ENCODE results near the gene OR10G6.
"Not testable (repeated sequence)": the region's sequence is repeated elsewhere in the genome, so short reads cannot be mapped to it uniquely, and the experiment has no call there.

OR10G6 gene

GRCh38 chr11:124039557-124039956, 44.6 kb upstream of the OR10G6 start:
- no peak overlapping the region for H3K4me3 ChIP-seq (ENCODE audit: low read length, poor library complexity, severe bottlenecking)
- no peak overlapping the region for H3K4me2 ChIP-seq (ENCODE audit: low read depth, low read length, poor library complexity, severe bottlenecking)
- no peaks in the 10 kb centered on the region for H3K27me3 ChIP-seq (ENCODE audit: insufficient read depth, low read length, poor library complexity, severe bottlenecking)
- no peaks in the 10 kb centered on the region for H3K79me2 ChIP-seq (ENCODE audit: insufficient read depth, low read length)
- no peak overlapping the region for H2AFZ ChIP-seq (ENCODE audit: low read length)
- no peaks in the 10 kb centered on the region for H3K9me3 ChIP-seq (ENCODE audit: insufficient read depth, low read depth, low read length)
- H3K9ac ChIP-seq (ENCODE audit: low read depth, low read length, poor library complexity, severe bottlenecking): no peak overlapping the region
- no peaks in the 10 kb centered on the region for H3K9me2 ChIP-seq (replicated peaks; ENCODE audit: low read depth, low read length)
- H3F3A ChIP-seq (ENCODE audit: low read depth): no peaks in the 10 kb centered on the region
- H3K4me1 ChIP-seq (ENCODE audit: insufficient read depth, low read length, poor library complexity, severe bottlenecking): no peaks in the 10 kb centered on the region
- no peaks in the 10 kb centered on the region for H3K36me3 ChIP-seq (ENCODE audit: insufficient read depth, low read length)
- no peaks in the 10 kb centered on the region for H4K20me1 ChIP-seq (ENCODE audit: insufficient read depth, low read length, poor library complexity, severe bottlenecking)
- TF ChIP-seq EZH2phosphoT487 (IDR thresholded peaks at IDR 0.05; ENCODE audit: borderline replicate concordance): no peak
- TF ChIP-seq, protein P1, sequence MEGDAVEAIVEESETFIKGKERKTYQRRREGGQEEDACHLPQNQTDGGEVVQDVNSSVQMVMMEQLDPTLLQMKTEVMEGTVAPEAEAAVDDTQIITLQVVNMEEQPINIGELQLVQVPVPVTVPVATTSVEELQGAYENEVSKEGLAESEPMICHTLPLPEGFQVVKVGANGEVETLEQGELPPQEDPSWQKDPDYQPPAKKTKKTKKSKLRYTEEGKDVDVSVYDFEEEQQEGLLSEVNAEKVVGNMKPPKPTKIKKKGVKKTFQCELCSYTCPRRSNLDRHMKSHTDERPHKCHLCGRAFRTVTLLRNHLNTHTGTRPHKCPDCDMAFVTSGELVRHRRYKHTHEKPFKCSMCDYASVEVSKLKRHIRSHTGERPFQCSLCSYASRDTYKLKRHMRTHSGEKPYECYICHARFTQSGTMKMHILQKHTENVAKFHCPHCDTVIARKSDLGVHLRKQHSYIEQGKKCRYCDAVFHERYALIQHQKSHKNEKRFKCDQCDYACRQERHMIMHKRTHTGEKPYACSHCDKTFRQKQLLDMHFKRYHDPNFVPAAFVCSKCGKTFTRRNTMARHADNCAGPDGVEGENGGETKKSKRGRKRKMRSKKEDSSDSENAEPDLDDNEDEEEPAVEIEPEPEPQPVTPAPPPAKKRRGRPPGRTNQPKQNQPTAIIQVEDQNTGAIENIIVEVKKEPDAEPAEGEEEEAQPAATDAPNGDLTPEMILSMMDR (conservative IDR thresholded peaks at IDR 0.05; ENCODE audit: low read length): no peak

DNA sequence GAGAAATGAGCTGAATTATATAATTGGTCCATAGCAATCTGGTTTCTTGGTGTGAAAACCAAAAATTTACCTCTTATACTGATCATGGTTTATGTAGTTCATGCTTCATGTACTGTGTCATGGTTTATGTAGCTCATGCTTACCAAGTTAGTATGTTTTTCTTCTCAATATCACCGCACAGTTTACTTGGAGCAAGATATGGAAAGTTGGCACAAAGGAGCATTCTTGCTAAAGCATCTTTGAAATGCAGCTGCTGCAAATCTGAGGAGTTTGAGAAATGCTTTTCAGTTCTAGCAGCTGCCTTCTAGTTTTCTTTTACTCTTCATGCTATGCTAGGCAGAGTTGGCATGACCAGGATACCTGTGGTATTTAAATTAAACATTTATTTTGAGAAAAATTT, 41.7 kb upstream of the OR10G6 start:
- Histone ChIP-seq H3K4me1 (ENCODE audit: insufficient read depth, low read length, poor library complexity, severe bottlenecking) (no peaks in the 10 kb centered on the region), H3K9me3 (ENCODE audit: insufficient read depth, low read depth, low read length) (no peaks in the 10 kb centered on the region), H3K27me3 (ENCODE audit: insufficient read depth, low read length, poor library complexity, severe bottlenecking) (no peaks in the 10 kb centered on the region), H3K36me3 (ENCODE audit: insufficient read depth, low read length) (no peaks in the 10 kb centered on the region), H3K79me2 (ENCODE audit: insufficient read depth, low read length) (no peaks in the 10 kb centered on the region), H3K9me2 (replicated peaks; ENCODE audit: low read depth, low read length) (no peaks in the 10 kb centered on the region), H3K9ac (ENCODE audit: low read depth, low read length, poor library complexity, severe bottlenecking) (no peak overlapping the region), H3F3A (ENCODE audit: low read depth) (no peaks in the 10 kb centered on the region), H4K20me1 (ENCODE audit: insufficient read depth, low read length, poor library complexity, severe bottlenecking) (no peaks in the 10 kb centered on the region), H2AFZ (ENCODE audit: low read length) (no peak overlapping the region), H3K4me3 (ENCODE audit: low read length, poor library complexity, severe bottlenecking) (no peak overlapping the region), H3K4me2 (ENCODE audit: low read depth, low read length, poor library complexity, severe bottlenecking) (no peak overlapping the region)
- TF ChIP-seq, protein P1 (conservative IDR thresholded peaks at IDR 0.05; ENCODE audit: low read length): no peak
- TF ChIP-seq EZH2phosphoT487 (IDR thresholded peaks at IDR 0.05; ENCODE audit: borderline replicate concordance): no peak

DNA sequence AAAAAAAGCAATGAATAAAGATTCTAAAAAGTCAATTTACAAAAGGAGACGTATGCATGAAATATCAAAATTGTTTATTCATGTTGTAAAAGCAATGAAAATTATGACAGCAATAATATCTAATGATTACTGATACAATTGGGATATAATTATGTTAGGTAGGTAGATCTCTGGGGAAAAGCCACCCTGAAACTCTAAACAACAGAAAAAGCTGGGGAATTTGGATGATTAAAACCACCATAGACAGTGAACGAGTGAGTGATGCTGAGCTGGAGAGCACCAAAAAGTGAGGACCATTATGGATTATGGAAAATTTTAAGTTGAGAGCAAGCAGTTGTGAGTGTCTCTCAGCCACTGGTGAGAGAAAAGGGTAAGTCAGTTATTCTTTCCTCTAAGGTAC, 31.5 kb upstream of the OR10G6 start, which contains the start of gene OR10G8:
OR10G8 (plus strand) TSS at position 301 of the 400 bp plus-strand sequence. CDS start 2,825 bp downstream, outside the sequence.
- TF ChIP-seq, protein P1 (conservative IDR thresholded peaks at IDR 0.05; ENCODE audit: low read length): no peak
- TF ChIP-seq EZH2phosphoT487 (IDR thresholded peaks at IDR 0.05; ENCODE audit: borderline replicate concordance): no peak

DNA sequence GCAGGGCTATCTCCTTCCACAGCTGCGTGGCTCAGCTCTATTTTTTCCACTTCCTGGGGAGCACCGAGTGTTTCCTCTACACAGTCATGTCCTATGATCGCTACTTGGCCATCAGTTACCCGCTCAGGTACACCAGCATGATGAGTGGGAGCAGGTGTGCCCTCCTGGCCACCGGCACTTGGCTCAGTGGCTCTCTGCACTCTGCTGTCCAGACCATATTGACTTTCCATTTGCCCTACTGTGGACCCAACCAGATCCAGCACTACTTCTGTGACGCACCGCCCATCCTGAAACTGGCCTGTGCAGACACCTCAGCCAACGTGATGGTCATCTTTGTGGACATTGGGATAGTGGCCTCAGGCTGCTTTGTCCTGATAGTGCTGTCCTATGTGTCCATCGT, 20.9 kb upstream of the OR10G6 start:
- not testable (repeated sequence) for H3F3A ChIP-seq (ENCODE audit: low read depth); H3K9me3 ChIP-seq (ENCODE audit: insufficient read depth, low read depth, low read length); H3K4me3 ChIP-seq (ENCODE audit: low read length, poor library complexity, severe bottlenecking); H3K4me1 ChIP-seq (ENCODE audit: insufficient read depth, low read length, poor library complexity, severe bottlenecking); H3K9ac ChIP-seq (ENCODE audit: low read depth, low read length, poor library complexity, severe bottlenecking); H4K20me1 ChIP-seq (ENCODE audit: insufficient read depth, low read length, poor library complexity, severe bottlenecking); H2AFZ ChIP-seq (ENCODE audit: low read length); H3K36me3 ChIP-seq (ENCODE audit: insufficient read depth, low read length); H3K79me2 ChIP-seq (ENCODE audit: insufficient read depth, low read length); H3K9me2 ChIP-seq (replicated peaks; ENCODE audit: low read depth, low read length); H3K27me3 ChIP-seq (ENCODE audit: insufficient read depth, low read length, poor library complexity, severe bottlenecking); H3K4me2 ChIP-seq (ENCODE audit: low read depth, low read length, poor library complexity, severe bottlenecking)

More for the DNA sequence above, 31.5 kb upstream of the OR10G6 start, which contains the start of gene OR10G8:
- Histone ChIP-seq H3F3A (ENCODE audit: low read depth) (no peaks in the 10 kb centered on the region), H3K36me3 (ENCODE audit: insufficient read depth, low read length) (no peaks in the 10 kb centered on the region), H4K20me1 (ENCODE audit: insufficient read depth, low read length, poor library complexity, severe bottlenecking) (no peaks in the 10 kb centered on the region), H3K4me2 (ENCODE audit: low read depth, low read length, poor library complexity, severe bottlenecking) (no peak within 1 kb of the TSS), H3K27me3 (ENCODE audit: insufficient read depth, low read length, poor library complexity, severe bottlenecking) (no peaks in the 10 kb centered on the region), H3K4me1 (ENCODE audit: insufficient read depth, low read length, poor library complexity, severe bottlenecking) (no peaks in the 10 kb centered on the region), H3K9me3 (ENCODE audit: insufficient read depth, low read depth, low read length) (no peaks in the 10 kb centered on the region), H3K9me2 (replicated peaks; ENCODE audit: low read depth, low read length) (no peaks in the 10 kb centered on the region), H3K9ac (ENCODE audit: low read depth, low read length, poor library complexity, severe bottlenecking) (no peak within 1 kb of the TSS), H3K4me3 (ENCODE audit: low read length, poor library complexity, severe bottlenecking) (no peak within 1 kb of the TSS), H2AFZ (ENCODE audit: low read length) (no peak within 1 kb of the TSS), H3K79me2 (ENCODE audit: insufficient read depth, low read length) (no peaks in the 10 kb centered on the region)
